Liver (tissue), 9 donors: Measurements from ENCODE around the gene CNST. TPM values are rescaled to one million over a fixed set of nuclear protein-coding genes. Genes with fewer than 3 reads are reported as not detected.

Source experiments
- DNase-seq: peaks from one replicate; pipeline ENCODE4 v3.0.0-alpha.2; 2017; ENCODE audit warnings: low spot score
- H3K27ac ChIP-seq, 2 donors: one replicate each; pipeline ENCODE4 v1.7.0; 2013; ENCODE audit warnings: inconsistent platforms in 2 of 2, low read length in 2 of 2, control low read depth in 1 of 2, low read depth in 1 of 2, mild to moderate bottlenecking in 1 of 2
- H3K27me3 ChIP-seq, 4 donors: one replicate each; pipeline versions ENCODE4 v1.6.1 to v1.7.0; 2013; ENCODE audit warnings: low read length in 3 of 4, inconsistent platforms in 1 of 4, mild to moderate bottlenecking in 1 of 4, moderate library complexity in 1 of 4; ENCODE audit not compliant: control insufficient read depth in 4 of 4, insufficient read depth in 4 of 4
- H3K36me3 ChIP-seq, 4 donors: one replicate each; pipeline versions ENCODE4 v1.6.1 to v1.7.0; 2013; ENCODE audit warnings: low read length in 3 of 4, mild to moderate bottlenecking in 3 of 4, low read depth in 1 of 4, moderate library complexity in 1 of 4; ENCODE audit not compliant: control insufficient read depth in 4 of 4, insufficient read depth in 3 of 4
- H3K4me1 ChIP-seq, 4 donors: one replicate each; pipeline versions ENCODE4 v1.6.1 to v1.7.0; 2013; ENCODE audit warnings: low read length in 3 of 4, mild to moderate bottlenecking in 3 of 4, moderate library complexity in 1 of 4; ENCODE audit not compliant: control insufficient read depth in 4 of 4, insufficient read depth in 4 of 4
- H3K4me3 ChIP-seq, 3 donors: one replicate each; pipeline versions ENCODE4 v1.6.1 to v1.7.0; 2013; ENCODE audit warnings: low read length in 3 of 3, control low read depth in 1 of 3, low read depth in 1 of 3, mild to moderate bottlenecking in 1 of 3
- H3K9ac ChIP-seq, 2 donors: one replicate each; pipeline ENCODE4 v1.7.0; 2013; ENCODE audit warnings: low read length in 2 of 2, mild to moderate bottlenecking in 2 of 2, moderate library complexity in 2 of 2, control low read depth in 1 of 2, low read depth in 1 of 2
- H3K9me3 ChIP-seq, 4 donors: one replicate each; pipeline versions ENCODE4 v1.6.1 to v1.7.0; 2013; ENCODE audit warnings: low read length in 3 of 4; ENCODE audit not compliant: control insufficient read depth in 4 of 4
- EGR1 ChIP-seq, 2 donors: IDR thresholded peaks; 2 replicates each; pipeline ENCODE4 v1.6.1; 2016 to 2018; ENCODE audit warnings: antibody characterized with exemption in 2 of 2, low read depth in 2 of 2
- FOXA1 ChIP-seq: IDR thresholded peaks from 2 replicates; pipeline ENCODE4 v1.6.1; 2016; ENCODE audit warnings: antibody characterized with exemption
- FOXA2 ChIP-seq: IDR thresholded peaks from 2 replicates; pipeline ENCODE4 v1.6.1; 2016; ENCODE audit warnings: antibody characterized with exemption
- HNF4A ChIP-seq, 2 donors: conservative IDR thresholded peaks; 2 replicates each; pipeline ENCODE4 v1.6.1; 2016; ENCODE audit warnings: antibody characterized with exemption in 2 of 2, mild to moderate bottlenecking in 2 of 2
- HNF4G ChIP-seq: IDR thresholded peaks from 2 replicates; pipeline ENCODE4 v1.6.1; 2016; ENCODE audit warnings: antibody characterized with exemption
- JUND ChIP-seq, 2 donors: IDR thresholded peaks; 2 replicates each; pipeline ENCODE4 v1.6.1; 2016; ENCODE audit warnings: antibody characterized with exemption in 2 of 2
- NR2F2 ChIP-seq: IDR thresholded peaks from 2 replicates; pipeline ENCODE4 v1.6.1; 2016; ENCODE audit warnings: antibody characterized with exemption
- RAD21 ChIP-seq, 2 donors: IDR thresholded peaks; 2 replicates each; pipeline ENCODE4 v1.6.1; 2016; ENCODE audit warnings: antibody characterized with exemption in 2 of 2, mild to moderate bottlenecking in 2 of 2
- SP1 ChIP-seq: IDR thresholded peaks from 2 replicates; pipeline ENCODE4 v1.6.1; 2018; ENCODE audit warnings: antibody characterized with exemption, mild to moderate bottlenecking
- TAF1 ChIP-seq: conservative IDR thresholded peaks from 2 replicates; pipeline ENCODE4 v1.6.1; 2016; ENCODE audit warnings: antibody characterized with exemption, mild to moderate bottlenecking
- YY1 ChIP-seq: IDR thresholded peaks from 2 replicates; pipeline ENCODE4 v1.6.1; 2016; ENCODE audit warnings: antibody characterized with exemption, mild to moderate bottlenecking
- WGBS: extraction: QIAGEN DNeasy Blood & Tissue Kit; methylation state at CpG from one replicate; pipeline ENCODE4 v1.1.7; 2013; 5-methylcytosine and 5-hydroxymethylcytosine counted together
- polyA plus RNA-seq, 2 donors: library from polyadenylated mRNA; stranded (reverse) in 1 of 2; unstranded in 1 of 2; fragments of 200-250 nt in 1 of 2; fragments of >200 nt in 1 of 2; fragmentation: Nextera tagmentation in 1 of 2; extraction: Ambion mirVana in 1 of 2; gene quantifications; one replicate each; pipeline versions ENCODE4 v1.2.1 to v1.2.3, GENCODE V29; 2013 to 2015
- total RNA-seq, 2 donors: library from RNA; depleted of rRNA; stranded (reverse); fragments of >200 nt; gene quantifications; one replicate each; pipeline ENCODE4 v1.2.3, GENCODE V29; 2014
- TF ChIP-seq, protein P1 (sequence below): IDR thresholded peaks from 2 replicates; pipeline ENCODE4 v1.6.1; 2016; ENCODE audit warnings: antibody characterized with exemption
- TF ChIP-seq, protein P2 (sequence below): fragments of 150-350 bp; IDR thresholded peaks from 2 replicates; pipeline ENCODE4 v1.5.1; 2017; ENCODE audit warnings: improper control_type of control experiment, low read depth, low read length; ENCODE audit not compliant: missing input control
- TF ChIP-seq, protein P3 (sequence below): IDR thresholded peaks from 2 replicates; pipeline ENCODE4 v1.6.1; 2016; ENCODE audit warnings: antibody characterized with exemption
- TF ChIP-seq, protein P4 (sequence below): IDR thresholded peaks from 2 replicates; pipeline ENCODE4 v1.6.1; 2016; ENCODE audit warnings: antibody characterized with exemption, mild to moderate bottlenecking
- TF ChIP-seq, protein P5 (sequence below): IDR thresholded peaks from 2 replicates; pipeline ENCODE4 v1.6.1; 2016; ENCODE audit warnings: antibody characterized with exemption
- donor health status: healthy.
- donor health status: healthy.
- donor health status: healthy.
- donor health status: healthy.
- donor health status: healthy.

The CNST gene
- total and polyA plus RNA-seq, 4 donors = 6.1 to 36.3 (median 12.1) TPM

DNA sequence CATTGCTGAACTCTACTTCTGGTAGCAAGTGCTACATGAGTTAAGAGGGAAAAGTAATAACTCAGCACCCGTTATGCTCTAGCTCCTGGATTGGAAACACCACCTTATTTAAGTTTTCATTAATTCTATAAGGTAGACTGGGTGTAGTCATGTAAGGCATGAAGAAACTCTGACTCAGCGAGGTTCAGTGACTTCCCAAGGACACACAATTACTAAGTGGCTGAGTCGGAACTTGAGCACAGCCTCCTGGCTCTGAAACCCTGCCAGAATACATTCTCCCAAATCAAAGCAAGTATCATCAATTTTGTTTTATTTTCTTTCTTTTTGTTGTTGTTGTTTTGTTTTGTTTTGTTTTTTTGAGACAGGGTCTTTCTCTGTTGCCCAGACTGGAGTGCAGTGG is 128.9 kb downstream of the CNST start (continued):
- TF ChIP-seq, protein P1, sequence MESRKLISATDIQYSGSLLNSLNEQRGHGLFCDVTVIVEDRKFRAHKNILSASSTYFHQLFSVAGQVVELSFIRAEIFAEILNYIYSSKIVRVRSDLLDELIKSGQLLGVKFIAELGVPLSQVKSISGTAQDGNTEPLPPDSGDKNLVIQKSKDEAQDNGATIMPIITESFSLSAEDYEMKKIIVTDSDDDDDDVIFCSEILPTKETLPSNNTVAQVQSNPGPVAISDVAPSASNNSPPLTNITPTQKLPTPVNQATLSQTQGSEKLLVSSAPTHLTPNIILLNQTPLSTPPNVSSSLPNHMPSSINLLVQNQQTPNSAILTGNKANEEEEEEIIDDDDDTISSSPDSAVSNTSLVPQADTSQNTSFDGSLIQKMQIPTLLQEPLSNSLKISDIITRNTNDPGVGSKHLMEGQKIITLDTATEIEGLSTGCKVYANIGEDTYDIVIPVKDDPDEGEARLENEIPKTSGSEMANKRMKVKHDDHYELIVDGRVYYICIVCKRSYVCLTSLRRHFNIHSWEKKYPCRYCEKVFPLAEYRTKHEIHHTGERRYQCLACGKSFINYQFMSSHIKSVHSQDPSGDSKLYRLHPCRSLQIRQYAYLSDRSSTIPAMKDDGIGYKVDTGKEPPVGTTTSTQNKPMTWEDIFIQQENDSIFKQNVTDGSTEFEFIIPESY = no peak
- TF ChIP-seq HNF4A (conservative IDR thresholded peaks at IDR 0.05) = no peak
- TF ChIP-seq HNF4G = no peak
- no peak for TF ChIP-seq NR2F2

DNA sequence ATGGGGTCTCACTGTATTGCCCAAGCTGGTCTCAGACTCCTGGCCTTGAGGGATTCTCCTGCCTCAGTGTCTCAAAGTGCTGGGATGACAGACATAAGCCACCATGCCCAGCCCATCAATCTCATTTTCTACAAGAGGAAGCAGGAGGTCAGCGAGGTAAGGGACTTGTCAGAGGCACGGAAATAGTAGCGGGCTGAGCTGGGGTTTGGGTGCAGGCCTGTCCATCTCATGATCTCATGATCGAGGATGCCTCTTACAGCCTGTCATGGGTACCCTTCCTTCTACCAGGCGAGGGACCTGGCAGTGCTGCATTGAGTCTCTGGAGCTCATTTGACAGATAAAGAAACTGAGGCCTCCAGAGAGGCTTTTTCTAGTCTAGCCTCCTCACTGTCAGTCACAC is 129.4 kb downstream of the CNST start:
- Histone ChIP-seq H3K4me3 (no peak overlapping the region), H3K4me1 (peaks cover 0 to 11% (median 4%) of the 10 kb centered on the region in 4 donors), H3K9ac (no peak overlapping the region), H3K27me3 (no peaks in the 10 kb centered on the region), H3K9me3 (no peaks in the 10 kb centered on the region), H3K27ac (no peak overlapping the region), H3K36me3 (no peaks in the 10 kb centered on the region)
- no peak for DNase-seq
- 98% methylated on average over 5 of the region's 5 CpGs for WGBS
- TF ChIP-seq NR2F2 = no peak
- no peak for TF ChIP-seq FOXA1
- TF ChIP-seq, protein P1 = no peak
- TF ChIP-seq HNF4A (conservative IDR thresholded peaks at IDR 0.05) = no peak
- TF ChIP-seq, protein P2, sequence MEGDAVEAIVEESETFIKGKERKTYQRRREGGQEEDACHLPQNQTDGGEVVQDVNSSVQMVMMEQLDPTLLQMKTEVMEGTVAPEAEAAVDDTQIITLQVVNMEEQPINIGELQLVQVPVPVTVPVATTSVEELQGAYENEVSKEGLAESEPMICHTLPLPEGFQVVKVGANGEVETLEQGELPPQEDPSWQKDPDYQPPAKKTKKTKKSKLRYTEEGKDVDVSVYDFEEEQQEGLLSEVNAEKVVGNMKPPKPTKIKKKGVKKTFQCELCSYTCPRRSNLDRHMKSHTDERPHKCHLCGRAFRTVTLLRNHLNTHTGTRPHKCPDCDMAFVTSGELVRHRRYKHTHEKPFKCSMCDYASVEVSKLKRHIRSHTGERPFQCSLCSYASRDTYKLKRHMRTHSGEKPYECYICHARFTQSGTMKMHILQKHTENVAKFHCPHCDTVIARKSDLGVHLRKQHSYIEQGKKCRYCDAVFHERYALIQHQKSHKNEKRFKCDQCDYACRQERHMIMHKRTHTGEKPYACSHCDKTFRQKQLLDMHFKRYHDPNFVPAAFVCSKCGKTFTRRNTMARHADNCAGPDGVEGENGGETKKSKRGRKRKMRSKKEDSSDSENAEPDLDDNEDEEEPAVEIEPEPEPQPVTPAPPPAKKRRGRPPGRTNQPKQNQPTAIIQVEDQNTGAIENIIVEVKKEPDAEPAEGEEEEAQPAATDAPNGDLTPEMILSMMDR = no peak
- TF ChIP-seq, protein P3, sequence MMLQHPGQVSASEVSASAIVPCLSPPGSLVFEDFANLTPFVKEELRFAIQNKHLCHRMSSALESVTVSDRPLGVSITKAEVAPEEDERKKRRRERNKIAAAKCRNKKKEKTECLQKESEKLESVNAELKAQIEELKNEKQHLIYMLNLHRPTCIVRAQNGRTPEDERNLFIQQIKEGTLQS = no peak
- no peak for TF ChIP-seq RAD21 (IDR thresholded peaks at IDR 0.05)
- TF ChIP-seq, protein P4, sequence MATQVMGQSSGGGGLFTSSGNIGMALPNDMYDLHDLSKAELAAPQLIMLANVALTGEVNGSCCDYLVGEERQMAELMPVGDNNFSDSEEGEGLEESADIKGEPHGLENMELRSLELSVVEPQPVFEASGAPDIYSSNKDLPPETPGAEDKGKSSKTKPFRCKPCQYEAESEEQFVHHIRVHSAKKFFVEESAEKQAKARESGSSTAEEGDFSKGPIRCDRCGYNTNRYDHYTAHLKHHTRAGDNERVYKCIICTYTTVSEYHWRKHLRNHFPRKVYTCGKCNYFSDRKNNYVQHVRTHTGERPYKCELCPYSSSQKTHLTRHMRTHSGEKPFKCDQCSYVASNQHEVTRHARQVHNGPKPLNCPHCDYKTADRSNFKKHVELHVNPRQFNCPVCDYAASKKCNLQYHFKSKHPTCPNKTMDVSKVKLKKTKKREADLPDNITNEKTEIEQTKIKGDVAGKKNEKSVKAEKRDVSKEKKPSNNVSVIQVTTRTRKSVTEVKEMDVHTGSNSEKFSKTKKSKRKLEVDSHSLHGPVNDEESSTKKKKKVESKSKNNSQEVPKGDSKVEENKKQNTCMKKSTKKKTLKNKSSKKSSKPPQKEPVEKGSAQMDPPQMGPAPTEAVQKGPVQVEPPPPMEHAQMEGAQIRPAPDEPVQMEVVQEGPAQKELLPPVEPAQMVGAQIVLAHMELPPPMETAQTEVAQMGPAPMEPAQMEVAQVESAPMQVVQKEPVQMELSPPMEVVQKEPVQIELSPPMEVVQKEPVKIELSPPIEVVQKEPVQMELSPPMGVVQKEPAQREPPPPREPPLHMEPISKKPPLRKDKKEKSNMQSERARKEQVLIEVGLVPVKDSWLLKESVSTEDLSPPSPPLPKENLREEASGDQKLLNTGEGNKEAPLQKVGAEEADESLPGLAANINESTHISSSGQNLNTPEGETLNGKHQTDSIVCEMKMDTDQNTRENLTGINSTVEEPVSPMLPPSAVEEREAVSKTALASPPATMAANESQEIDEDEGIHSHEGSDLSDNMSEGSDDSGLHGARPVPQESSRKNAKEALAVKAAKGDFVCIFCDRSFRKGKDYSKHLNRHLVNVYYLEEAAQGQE = no peak
- TF ChIP-seq SP1 = no peak
- no peak for TF ChIP-seq YY1
- no peak for TF ChIP-seq FOXA2
- TF ChIP-seq HNF4G = no peak
- TF ChIP-seq, protein P5, sequence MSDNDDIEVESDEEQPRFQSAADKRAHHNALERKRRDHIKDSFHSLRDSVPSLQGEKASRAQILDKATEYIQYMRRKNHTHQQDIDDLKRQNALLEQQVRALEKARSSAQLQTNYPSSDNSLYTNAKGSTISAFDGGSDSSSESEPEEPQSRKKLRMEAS = no peak
- TF ChIP-seq JUND (IDR thresholded peaks at IDR 0.05) = no peak
- no peak for TF ChIP-seq EGR1 (IDR thresholded peaks at IDR 0.05; ENCODE audit: low read depth in 2 of 2)
- no peak for TF ChIP-seq TAF1
